Neutrophil (primary cell): Measurements from ENCODE around the gene MYOF.

Source experiments
- H3K27ac ChIP-seq: fragments of 200-600 bp; sonication (generic); 2 replicates; pipeline ENCODE4 v1.5.1; 2016; ENCODE audit warnings: mild to moderate bottlenecking, moderate library complexity
- H3K27me3 ChIP-seq: fragments of 200-600 bp; sonication (generic); 2 replicates; pipeline ENCODE4 v1.6.0; 2016; ENCODE audit warnings: mild to moderate bottlenecking
- H3K36me3 ChIP-seq: fragments of 200-600 bp; sonication (generic); 2 replicates; pipeline ENCODE4 v1.5.1; 2017
- H3K4me1 ChIP-seq, 2 experiments: fragments of 200-600 bp in 1 of 2; sonication (generic) in 1 of 2; 1 replicate in 1 of 2; 2 replicates in 1 of 2; pipeline versions ENCODE4 v1.5.1 to v1.6.1; 2013 to 2016; ENCODE audit warnings: low read depth in 1 of 2, low read length in 1 of 2, mild to moderate bottlenecking in 1 of 2, moderate library complexity in 1 of 2; ENCODE audit not compliant: control insufficient read depth in 1 of 2, insufficient read depth in 1 of 2
- H3K4me3 ChIP-seq, 2 experiments: fragments of 200-600 bp in 1 of 2; sonication (generic) in 1 of 2; 1 replicate in 1 of 2; 2 replicates in 1 of 2; pipeline ENCODE4 v1.5.1; 2013 to 2016; ENCODE audit warnings: low read depth in 1 of 2, low read length in 1 of 2, mild to moderate bottlenecking in 1 of 2, moderate library complexity in 1 of 2
- H3K9me3 ChIP-seq: fragments of 200-600 bp; sonication (generic); 2 replicates; pipeline ENCODE4 v1.5.1; 2016
- TF ChIP-seq, protein P1 (sequence below): fragments of 200-600 bp; sonication (generic); IDR thresholded peaks from 2 replicates; pipeline ENCODE4 v1.5.1; 2016; ENCODE audit warnings: antibody characterized with exemption

MYOF gene, protein sequence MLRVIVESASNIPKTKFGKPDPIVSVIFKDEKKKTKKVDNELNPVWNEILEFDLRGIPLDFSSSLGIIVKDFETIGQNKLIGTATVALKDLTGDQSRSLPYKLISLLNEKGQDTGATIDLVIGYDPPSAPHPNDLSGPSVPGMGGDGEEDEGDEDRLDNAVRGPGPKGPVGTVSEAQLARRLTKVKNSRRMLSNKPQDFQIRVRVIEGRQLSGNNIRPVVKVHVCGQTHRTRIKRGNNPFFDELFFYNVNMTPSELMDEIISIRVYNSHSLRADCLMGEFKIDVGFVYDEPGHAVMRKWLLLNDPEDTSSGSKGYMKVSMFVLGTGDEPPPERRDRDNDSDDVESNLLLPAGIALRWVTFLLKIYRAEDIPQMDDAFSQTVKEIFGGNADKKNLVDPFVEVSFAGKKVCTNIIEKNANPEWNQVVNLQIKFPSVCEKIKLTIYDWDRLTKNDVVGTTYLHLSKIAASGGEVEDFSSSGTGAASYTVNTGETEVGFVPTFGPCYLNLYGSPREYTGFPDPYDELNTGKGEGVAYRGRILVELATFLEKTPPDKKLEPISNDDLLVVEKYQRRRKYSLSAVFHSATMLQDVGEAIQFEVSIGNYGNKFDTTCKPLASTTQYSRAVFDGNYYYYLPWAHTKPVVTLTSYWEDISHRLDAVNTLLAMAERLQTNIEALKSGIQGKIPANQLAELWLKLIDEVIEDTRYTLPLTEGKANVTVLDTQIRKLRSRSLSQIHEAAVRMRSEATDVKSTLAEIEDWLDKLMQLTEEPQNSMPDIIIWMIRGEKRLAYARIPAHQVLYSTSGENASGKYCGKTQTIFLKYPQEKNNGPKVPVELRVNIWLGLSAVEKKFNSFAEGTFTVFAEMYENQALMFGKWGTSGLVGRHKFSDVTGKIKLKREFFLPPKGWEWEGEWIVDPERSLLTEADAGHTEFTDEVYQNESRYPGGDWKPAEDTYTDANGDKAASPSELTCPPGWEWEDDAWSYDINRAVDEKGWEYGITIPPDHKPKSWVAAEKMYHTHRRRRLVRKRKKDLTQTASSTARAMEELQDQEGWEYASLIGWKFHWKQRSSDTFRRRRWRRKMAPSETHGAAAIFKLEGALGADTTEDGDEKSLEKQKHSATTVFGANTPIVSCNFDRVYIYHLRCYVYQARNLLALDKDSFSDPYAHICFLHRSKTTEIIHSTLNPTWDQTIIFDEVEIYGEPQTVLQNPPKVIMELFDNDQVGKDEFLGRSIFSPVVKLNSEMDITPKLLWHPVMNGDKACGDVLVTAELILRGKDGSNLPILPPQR (N-terminal part only)

DNA sequence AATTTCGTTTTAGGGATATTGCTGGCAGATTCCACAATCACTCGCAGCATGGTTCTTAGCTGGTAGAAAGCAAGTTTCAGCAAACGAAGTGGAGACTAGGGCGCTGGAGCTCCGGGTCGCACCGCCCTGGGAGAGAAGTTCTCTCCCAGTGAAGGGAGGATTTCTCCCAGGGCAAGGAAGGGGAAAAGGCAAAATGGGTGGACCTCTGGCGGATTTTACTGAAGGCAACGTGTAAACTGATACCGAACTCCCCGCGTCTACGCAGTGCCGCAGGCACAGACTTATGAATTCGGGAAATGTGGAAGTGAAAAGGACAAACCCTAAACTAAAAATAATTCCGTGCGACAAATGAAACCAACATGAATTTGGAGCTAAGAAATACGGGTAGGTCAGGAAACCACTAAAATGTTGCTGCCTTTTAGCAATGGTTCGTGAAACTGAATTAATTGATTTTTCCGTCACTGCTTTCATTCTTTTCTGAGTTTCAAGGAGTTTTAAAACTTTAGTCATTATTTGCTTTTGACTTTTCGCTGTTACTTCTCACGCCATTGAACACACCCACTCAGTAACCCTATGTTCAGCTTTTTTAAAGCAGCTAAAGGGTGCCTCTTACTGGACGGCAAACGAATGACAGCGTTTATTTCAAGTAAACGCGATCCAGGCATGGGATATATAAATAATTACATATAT, at the start of gene MYOF:
Gene MYOF (minus strand): TSS at position 190 of the 690 bp plus-strand sequence. CDS start 140 bp downstream, at position 50.
- Histone ChIP-seq H3K36me3 (no peaks in the 10 kb centered on the region), H3K27me3 (peaks cover 66% of the 10 kb centered on the region), H3K27ac (no peak within 1 kb of the TSS), H3K4me3 (peak within 1 kb of the TSS; percentile 42 to 54), H3K4me1 (peaks cover 9 to 11% of the 10 kb centered on the region in 2 experiments), H3K9me3 (no peaks in the 10 kb centered on the region)
- TF ChIP-seq, protein P1, sequence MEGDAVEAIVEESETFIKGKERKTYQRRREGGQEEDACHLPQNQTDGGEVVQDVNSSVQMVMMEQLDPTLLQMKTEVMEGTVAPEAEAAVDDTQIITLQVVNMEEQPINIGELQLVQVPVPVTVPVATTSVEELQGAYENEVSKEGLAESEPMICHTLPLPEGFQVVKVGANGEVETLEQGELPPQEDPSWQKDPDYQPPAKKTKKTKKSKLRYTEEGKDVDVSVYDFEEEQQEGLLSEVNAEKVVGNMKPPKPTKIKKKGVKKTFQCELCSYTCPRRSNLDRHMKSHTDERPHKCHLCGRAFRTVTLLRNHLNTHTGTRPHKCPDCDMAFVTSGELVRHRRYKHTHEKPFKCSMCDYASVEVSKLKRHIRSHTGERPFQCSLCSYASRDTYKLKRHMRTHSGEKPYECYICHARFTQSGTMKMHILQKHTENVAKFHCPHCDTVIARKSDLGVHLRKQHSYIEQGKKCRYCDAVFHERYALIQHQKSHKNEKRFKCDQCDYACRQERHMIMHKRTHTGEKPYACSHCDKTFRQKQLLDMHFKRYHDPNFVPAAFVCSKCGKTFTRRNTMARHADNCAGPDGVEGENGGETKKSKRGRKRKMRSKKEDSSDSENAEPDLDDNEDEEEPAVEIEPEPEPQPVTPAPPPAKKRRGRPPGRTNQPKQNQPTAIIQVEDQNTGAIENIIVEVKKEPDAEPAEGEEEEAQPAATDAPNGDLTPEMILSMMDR = no peak

DNA sequence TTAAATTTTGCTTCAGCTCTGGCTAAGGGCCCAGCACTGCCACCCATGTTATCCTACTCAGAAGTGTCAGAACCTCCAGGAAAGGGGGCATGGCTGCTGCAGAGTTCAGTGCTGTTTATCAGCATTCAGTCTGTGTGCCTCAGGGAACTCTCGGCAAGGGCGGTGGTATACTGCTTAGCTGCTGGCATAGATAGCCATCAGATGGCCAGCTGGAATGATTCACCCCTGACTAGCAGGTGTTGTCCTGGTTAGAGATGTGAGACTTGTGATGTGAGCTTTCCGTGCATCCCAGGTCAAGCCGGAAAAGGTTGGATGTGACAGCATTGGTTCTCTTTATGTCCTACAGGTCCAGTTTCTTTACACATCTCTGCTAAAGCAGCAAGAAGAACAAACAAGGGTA, 36.4 kb upstream of the MYOF start:
- Histone ChIP-seq H3K27me3 (no peaks in the 10 kb centered on the region), H3K9me3 (no peaks in the 10 kb centered on the region), H3K4me3 (no peak overlapping the region), H3K4me1 (peaks cover 16 to 19% of the 10 kb centered on the region in 2 experiments), H3K36me3 (peaks cover 37% of the 10 kb centered on the region), H3K27ac (no peak overlapping the region)
- TF ChIP-seq, protein P1 = no peak

DNA sequence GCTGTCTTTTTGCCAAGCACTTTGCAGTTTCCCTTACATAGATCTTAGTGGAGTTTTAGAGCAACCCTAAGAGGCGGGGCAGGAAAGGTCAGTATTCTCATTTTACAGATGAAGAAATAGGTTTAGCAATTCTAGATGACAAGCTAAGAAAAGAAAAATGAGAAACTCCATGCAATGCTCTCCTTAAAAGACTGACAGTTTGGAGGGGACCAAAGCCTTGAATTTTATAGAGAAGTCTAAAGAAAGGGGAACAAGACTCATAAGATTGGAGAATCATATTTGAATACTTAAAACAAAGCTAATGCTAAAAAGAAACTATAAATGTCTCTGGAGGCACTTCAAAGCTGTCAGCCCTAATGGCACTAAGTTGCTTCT, 33.9 kb upstream of the MYOF start:
- Histone ChIP-seq H3K27me3 (no peaks in the 10 kb centered on the region), H3K4me3 (no peak overlapping the region), H3K9me3 (no peaks in the 10 kb centered on the region), H3K4me1 (peaks cover 16 to 19% of the 10 kb centered on the region in 2 experiments), H3K27ac (peak overlapping the region; percentile 65), H3K36me3 (peaks cover 31% of the 10 kb centered on the region)
- TF ChIP-seq, protein P1 = no peak

DNA sequence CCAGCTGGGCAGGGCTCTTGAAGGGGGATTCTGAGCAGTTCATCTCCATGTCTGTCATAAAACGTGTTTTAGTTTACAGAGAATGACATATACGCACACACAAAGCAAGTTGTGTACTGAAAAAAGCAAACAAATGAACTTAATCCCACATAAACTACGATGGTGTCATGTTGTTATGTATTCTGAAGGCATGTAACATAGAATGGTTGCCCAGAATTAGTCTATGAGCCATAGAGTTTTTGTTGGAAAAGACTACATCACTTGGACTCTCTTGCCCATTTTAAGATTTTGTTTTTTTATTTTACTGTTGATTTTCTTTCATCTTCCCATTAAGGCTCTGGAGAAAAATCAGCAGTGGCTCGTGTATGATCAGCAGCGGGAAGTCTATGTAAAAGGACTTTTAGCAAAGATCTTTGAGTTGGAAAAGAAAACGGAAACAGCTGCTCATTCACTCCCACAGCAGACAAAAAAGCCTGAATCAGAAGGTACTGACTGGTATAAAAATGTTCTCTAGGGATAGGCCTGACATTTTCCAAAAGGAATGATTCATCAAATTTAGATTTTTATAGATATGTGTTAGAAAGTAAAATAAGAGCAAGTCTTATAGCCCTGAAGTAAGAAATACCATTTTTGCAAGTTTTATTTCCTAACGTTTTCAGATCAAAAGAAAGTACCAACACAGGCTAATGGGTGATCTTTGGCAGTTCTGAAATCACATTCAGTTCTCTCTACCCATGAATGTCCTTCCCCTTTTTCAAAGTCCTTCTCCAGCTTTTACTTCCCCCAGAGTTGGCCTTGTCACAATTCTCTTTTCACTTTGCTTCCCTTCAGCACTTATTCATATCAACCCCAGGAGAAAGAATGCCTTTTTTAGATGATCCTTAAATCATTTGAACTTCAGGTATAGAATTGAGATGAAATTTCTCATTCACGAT, 33.2 kb upstream of the MYOF start:
- H3K9me3 ChIP-seq = no peaks in the 10 kb centered on the region
- H3K4me1 ChIP-seq = peaks cover 16 to 19% of the 10 kb centered on the region in 2 experiments
- TF ChIP-seq, protein P1 = no peak
- H3K4me3 ChIP-seq = no peak overlapping the region
- H3K27ac ChIP-seq = peak overlapping the region; percentile 65
- H3K27me3 ChIP-seq = no peaks in the 10 kb centered on the region
- peaks cover 28% of the 10 kb centered on the region for H3K36me3 ChIP-seq
